Posterior vena cava (tissue), 2 donors: Measurements from ENCODE around the gene NPNT. TPM values are rescaled to one million over a fixed set of nuclear protein-coding genes. Genes with fewer than 3 reads are reported as not detected.
A peak's percentile ranks its signal among the peaks of the same experiment; 100 is the strongest.
"Not testable (repeated sequence)": the region's sequence is repeated elsewhere in the genome, so short reads cannot be mapped to it uniquely, and the experiment has no call there.

Experiments
- DNase-seq: peaks from one replicate; pipeline ENCODE4 v3.0.0-alpha.2; 2020; ENCODE audit warnings: low spot score
- intact Hi-C, 2 donors: fragments of 100-400 bp; cut with DNase I; formaldehyde crosslinking; loops; one replicate each; pipeline versions ENCODE4 v1.14.1 to v1.14.2; 2022 to 2023
- long read RNA-seq, 2 donors: library from polyadenylated mRNA; unstranded; transcript quantifications; one replicate each; pipeline ENCODE4 v2.0.0, GENCODE V29; 2020 to 2021
- total RNA-seq, 2 donors: library from RNA; stranded (reverse); fragmentation: NEBNext Ultra II Directional; extraction: Animal tissue kit (Norgen Biotek cat#: 25700); gene quantifications; one replicate each; pipeline ENCODE4 v1.2.1, GENCODE V29; 2021
- donor health status: DM: yes; HTN: yes; CAD: no.
- donor health status: DM: yes; HTN: yes; CAD: no.

The NPNT gene, protein sequence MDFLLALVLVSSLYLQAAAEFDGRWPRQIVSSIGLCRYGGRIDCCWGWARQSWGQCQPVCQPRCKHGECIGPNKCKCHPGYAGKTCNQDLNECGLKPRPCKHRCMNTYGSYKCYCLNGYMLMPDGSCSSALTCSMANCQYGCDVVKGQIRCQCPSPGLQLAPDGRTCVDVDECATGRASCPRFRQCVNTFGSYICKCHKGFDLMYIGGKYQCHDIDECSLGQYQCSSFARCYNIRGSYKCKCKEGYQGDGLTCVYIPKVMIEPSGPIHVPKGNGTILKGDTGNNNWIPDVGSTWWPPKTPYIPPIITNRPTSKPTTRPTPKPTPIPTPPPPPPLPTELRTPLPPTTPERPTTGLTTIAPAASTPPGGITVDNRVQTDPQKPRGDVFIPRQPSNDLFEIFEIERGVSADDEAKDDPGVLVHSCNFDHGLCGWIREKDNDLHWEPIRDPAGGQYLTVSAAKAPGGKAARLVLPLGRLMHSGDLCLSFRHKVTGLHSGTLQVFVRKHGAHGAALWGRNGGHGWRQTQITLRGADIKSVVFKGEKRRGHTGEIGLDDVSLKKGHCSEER
- total RNA-seq: 100 to 1,000 TPM; 106 to 152 TPM
- long read RNA-seq, donor 1, full-length matches to known transcripts: 15 of 25 reads
- long read RNA-seq, donor 1, partial matches to known transcripts: 4 of 25 reads
- long read RNA-seq, donor 1, other reads (novel, unspliced or antisense): 6 of 25 reads
- long read RNA-seq, donor 2, full-length matches to known transcripts: 11 of 39 reads
- long read RNA-seq, donor 2, partial matches to known transcripts: 16 of 39 reads
- long read RNA-seq, donor 2, other reads (novel, unspliced or antisense): 12 of 39 reads

DNA sequence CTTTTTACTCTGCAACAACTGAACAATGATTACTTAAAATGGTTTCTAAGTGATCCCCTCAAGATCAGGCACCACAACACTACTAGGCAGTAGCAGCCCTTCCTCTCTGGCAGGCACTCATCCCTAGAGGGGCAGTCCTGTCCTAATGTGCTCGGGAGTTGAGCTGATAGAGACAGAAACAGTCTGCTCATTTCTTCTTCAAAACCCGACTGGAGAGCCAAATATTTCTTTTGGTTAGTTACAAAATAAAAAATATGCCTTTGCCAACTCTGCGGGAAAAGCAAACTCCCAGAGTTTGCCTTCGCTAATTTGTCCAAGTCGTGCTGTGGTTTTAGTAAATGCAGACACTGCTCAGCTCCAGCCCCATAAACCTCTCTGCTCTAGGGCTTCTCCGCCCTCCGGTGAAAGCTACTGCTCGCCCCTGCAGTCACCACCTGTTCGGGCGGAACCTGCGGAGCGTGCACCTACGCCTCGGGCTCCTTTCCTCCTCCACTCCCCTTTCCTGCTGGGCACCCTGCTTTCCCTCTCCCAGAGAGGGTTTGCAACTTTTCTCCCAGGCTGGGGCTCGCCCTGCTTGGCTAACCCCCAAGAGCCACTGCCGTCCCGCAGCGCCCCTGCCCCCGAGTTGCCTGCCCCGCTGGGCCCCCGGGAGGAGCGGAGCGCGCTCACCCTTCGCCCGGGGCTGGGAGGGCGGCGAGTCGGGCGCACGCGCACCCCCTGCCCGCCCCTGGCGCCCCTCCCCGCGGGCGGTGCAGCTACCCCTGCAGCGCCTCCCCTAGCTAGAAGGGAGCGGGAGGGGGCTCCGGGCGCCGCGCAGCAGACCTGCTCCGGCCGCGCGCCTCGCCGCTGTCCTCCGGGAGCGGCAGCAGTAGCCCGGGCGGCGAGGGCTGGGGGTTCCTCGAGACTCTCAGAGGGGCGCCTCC lies at the start of gene NPNT:
TSS of gene NPNT (plus strand) at position 812 of the 923 bp plus-strand sequence. CDS start 182 bp downstream, outside the sequence.
- intact Hi-C loops: no loop called here
- peak; percentile 72 for DNase-seq

DNA sequence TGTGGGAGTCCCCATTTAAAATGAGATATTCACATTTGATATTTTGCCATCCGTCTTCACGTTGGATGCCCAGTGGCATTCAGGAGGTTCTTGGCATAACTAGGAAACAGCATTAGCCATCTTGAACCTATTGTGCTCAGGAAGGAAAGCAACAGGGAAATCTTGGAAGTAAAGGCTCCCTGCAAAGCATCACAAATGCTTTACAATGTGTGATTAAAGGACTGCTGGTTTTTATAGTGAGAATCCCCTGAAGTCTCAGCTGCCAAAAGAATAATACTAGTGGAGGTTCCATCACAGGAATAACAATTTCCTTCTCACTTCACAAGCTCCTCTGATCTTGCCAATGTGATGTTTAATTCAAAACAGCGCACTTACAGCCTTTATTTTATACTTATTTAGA lies 49.7 kb upstream of the NPNT start:
- DNase-seq: no peak
- intact Hi-C loops: loop anchor here in 1 of 2 donors (10.0 kb wide), 1 partner anchor 831 kb away; no protein-coding TSS in a partner anchor

DNA sequence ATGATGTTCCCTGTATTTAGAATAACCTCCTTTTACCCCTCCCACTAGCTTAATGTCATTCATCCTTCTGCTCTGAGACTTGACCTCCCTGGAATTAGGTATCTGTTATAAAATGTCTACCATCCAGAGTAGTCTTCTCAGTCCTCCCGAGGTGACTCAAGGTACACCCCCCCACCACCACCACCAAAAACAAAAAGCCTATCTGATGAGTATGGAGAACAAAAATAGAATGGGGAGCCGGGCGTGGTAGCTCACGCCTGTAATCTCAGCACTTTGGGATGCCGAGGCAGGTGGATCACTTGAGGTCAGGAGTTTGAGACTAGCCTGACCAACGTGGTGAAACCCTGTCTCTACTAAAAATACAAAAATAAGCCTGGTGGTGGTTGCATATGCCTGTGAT lies 46.9 kb upstream of the NPNT start:
- DNase-seq: not testable (repeated sequence)
- intact Hi-C loops: loop anchor here in 1 of 2 donors (10.0 kb wide), 1 partner anchor 834 kb away; no protein-coding TSS in a partner anchor

DNA sequence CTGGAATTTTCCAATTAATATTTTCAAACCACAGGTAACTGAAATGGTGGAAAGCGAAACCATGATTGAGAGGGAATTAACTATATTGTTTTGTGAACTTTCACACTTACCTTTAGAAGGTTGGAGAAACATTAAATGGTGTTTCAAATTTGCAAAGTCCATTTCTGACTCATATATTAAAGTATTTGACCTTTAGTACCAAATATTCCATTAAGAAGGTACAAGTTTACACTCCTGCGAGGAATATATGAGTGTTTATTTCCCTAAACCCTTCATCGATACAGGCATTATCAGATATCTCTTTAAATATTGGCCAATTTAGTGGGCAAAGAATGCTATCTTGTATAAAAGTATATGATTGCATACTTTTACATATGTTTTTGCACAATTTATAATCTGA lies 44.1 kb upstream of the NPNT start:
- intact Hi-C loops: no loop called here
- DNase-seq: no peak

DNA sequence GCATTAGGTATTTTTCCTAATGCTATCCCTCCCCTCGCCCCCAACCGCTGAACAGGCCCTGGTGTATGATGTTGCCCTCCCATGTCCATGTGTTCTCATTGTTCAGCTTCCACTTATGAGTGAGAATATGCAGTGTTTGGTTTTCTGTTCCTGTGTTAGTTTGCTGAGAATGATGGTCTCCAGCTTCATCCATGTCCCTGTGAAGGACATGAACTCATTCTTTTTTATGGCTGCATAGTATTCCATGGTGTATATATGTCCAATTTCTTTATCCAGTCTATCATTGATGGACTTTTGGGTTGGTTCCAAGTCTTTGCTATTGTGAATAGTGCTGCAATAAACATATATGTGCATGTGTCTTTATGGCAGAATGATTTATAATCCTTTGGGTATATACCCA lies 43.0 kb upstream of the NPNT start:
- intact Hi-C loops, DNase-seq: not testable (repeated sequence)

DNA sequence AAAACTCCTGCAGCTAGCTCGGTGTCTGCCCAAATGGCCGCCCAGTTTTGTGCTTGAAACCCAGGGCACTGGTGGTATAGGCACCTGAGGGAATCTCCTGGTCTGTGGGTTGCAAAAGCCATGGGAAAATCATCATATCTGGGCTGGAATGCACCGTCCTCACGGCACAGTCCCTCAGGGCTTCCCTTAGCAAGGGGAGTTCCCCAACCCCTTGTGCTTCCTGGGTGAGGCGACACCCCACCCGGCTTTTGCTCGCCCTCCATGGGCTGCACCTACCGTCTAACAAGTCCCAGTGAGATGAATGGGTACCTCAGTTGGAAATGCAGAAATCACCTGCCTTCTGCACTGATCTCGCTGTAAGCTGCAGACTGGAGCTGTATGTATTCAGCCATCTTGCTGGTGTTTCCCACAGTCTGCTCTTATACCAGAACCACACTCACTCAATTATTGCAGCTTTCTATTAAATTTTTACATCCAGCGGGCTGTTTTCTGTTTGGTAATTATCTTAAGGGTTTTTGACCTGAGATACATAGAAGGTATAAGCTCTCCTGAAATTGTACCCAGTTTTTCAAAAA lies 36.7 kb upstream of the NPNT start:
- intact Hi-C loops: no loop called here
- DNase-seq: no peak

DNA sequence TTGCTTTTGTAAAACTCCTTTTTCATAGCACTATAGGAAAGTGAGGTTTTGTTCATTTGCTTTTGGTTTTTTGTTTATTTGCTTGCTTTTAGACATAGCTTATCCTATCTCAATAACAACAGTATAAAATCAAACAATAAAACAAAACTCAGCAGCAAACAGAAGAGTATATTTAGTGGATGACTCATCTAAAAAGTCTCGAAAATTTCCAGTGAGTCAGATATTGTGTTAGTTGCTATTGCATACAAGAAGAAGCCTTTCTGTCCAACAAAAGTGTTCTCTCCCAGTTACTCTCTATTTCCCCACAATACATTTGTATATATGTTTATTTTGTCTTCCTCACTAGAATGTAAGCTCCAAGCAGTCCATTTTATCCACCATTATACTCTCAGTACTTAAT lies 36.0 kb upstream of the NPNT start:
- no peak for DNase-seq
- intact Hi-C loops: no loop called here

DNA sequence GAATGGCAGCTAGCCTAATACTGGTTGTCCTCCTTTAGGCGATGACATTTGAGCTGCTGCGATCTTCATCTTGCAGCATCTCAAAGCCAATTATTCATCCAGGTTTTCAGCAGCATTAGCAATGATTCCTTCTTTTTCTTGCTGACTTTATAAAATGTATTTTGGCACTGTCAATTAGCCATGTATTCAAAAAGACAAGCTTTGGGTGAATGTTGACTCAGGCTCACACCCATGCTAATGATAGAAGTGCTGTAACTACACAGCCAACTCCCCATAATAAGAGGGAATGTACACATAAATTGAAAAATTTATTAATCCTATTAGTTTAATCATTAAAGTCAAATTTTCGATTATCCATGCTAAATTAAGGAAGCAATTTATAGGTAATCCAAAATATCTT lies 24.3 kb upstream of the NPNT start:
- intact Hi-C loops: no loop called here
- no peak for DNase-seq

DNA sequence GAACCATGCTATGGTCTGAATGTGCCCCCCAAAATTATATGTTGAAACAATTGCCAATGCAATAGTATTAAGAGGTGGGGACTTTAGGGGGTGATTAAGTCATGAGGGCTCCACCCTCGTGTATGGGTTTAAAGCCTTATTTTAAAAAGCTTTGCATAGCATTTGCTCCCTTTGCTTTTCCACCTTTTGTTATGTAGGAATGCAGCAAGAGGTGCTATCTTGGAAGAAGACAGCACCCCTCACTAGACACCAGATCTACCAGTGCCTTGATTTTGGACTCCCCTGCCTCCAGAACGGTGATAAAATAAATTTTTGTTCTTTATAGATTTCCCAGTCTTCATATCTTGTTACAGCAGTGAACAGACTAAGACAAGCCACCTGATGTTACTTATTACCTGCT lies 23.3 kb upstream of the NPNT start:
- no peak for DNase-seq
- intact Hi-C loops: no loop called here

DNA sequence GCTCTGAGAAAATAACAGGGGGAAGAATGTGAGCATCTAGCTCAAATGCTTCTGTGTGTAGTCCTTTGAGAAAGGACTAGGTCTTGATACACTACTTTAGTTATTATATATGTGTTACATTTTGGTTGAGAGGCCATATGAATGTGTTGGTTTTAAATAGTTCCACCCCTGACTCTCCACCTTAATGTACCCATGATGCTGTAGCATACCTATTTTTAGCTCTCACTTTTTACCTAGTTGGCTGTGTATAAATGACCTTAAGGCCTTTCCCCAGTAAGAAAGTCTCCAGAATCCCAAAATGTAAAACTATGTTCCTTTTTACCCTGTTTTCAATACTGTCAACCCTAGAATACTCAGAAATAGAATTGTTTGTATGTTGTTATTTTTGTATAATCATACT lies 20.0 kb upstream of the NPNT start:
- intact Hi-C loops: no loop called here
- no peak for DNase-seq

DNA sequence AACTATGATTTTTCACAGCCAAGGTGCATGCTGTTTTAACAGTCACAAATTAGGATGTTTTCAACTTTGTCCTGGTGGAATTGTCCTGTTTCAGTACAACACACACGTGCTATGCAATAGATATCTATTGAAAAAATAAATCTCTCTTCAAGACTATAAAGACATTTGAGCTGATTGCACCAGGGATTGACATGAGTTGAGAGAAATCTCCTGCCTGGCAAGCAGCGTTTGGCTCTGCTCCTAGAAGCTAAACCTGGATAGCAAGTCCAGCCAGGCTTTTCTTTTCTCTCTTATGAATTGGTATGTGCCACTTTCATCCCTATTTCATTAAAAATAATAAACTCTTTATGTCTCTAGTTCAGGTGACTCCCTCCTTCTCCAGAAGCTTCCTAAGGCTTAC lies 16.6 kb upstream of the NPNT start:
- DNase-seq: no peak
- intact Hi-C loops: no loop called here

DNA sequence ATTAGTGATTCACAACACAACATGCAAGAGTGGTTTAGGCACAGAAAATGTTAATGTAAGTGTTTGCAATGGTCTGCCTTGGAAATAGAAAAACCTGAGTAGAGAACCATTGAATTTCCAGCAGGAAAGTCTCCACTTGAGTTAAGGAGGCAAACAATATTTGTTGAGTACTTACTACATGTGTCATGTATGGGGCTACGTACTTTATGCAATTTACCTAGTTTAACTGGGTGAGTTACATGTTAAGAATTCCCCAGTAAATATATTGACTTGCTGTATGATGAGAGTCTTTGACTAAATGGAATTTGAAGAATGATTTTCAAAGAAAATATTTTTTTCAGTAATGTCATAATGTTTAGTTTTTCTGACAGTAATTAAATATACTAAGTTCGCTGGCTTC lies 7.8 kb upstream of the NPNT start:
- intact Hi-C loops: no loop called here
- no peak for DNase-seq

DNA sequence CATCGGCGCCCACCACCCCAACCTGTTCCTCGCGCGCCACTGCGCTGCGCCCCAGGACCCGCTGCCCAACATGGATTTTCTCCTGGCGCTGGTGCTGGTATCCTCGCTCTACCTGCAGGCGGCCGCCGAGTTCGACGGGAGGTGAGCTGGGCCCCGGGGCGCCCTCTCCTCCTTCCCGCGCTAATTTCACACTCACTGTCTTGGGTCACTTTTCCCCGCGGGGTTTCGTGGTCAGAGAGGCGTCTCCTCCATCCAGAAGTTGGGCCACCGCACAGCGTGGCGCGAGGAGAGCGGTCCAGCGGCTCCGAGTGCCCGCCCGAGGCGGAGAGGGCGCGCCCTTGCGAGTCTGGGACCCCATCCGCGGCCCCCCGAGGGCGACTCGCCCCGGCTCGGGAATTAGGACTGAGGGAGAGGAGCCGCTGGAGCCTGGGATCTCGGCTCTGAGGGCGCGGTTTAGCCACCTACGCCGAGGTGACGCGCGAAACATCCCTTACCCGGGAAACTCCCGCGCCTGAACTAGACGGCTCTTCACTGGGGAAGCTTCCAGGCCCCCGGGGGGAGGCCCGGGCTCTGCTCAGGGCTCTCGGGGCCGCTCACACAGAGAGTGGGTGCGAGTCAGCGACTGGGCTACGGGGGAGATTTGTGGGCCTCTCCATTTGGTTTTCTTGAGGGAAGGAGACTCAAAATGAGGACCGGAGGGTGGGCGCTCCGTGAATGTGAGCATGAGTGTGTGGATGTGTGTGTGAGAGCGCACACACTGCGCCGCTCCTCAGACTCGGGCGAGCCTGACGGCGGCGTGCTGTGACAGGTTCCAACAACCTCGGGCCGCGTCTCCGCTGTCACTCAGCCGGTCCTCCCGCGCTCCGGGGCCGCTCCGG lies 551 bp downstream of the NPNT start:
- intact Hi-C loops: no loop called here
- peak; percentile 81 for DNase-seq

DNA sequence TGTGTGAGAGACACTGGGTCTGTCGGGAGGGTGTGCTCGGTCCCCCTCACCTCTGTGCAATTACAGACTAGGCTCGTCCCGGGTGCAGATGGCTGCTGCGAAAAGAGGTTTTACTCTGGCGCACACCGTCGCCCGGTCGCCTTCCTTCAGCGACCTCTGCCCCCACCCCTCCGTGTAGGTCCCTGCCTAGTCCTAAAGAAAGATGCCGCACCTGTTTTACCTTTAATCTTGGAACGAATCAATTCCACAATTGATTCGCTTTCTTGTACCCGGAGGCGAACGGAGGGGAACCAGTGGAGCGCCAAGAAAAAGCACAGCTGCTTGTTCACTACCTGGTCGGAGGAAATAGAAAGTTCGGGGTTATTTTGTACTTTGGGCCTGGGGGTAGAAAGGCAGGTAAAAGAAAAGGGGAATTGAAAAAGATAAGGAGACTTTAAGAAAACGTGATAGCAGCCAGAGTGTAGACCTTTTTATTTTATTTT lies 1.2 kb downstream of the NPNT start:
- DNase-seq: no peak
- intact Hi-C loops: no loop called here

DNA sequence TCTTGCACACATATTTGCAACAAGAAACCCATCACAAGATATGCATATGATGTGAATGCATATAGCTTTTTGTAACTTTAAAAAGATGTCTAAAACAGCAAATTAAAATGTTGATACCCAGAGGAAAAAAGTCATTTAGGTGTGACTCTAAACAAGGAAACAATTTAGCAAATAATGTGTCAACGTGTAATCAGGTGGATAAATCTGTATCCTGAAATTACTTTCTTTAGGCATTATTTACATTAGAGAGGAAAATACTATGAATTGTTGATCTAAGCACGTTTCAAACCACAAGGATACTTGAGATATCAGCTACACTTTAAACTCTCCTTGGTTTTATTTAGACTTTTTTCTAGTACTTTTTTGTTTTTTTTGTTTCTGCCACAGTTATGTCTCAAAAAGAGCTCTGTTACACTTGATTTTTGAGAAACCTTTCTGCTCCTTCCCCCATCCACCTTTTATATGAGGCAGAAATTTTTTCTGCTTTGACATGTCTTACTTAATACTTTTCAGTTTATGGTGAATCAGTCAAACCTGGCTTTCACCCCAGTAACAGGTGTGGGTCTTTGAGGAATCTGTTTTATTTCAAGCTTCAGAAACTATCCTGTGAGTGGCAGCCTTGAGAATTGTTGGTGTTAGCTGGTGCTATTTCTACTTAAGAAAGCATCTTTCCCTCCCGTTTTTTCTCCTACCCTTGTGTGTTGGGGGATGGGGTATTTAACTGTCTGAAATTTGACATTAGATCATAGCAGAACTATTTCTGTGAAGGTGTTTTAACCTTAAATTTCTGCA lies 1.9 kb downstream of the NPNT start:
- no peak for DNase-seq
- intact Hi-C loops: no loop called here

DNA sequence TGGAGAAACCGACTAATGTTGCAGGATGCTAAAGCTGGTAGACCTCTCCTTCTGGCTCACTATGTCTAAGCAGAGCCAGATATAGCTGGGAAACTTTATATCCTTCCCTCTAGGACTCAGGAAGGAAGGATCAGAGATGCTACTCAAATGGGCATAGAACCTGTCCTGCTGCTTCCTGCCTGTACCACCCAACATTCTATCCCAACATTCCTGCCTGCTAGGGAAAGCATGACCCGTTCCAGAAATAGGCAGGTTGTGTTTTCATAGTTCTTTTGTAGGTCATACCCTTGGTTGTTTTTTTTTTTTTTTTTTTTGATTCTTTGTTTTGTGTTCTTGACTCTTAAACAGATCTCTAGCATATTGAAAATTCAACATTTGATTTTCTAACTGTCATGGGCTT lies 5.3 kb downstream of the NPNT start:
- DNase-seq: no peak

DNA sequence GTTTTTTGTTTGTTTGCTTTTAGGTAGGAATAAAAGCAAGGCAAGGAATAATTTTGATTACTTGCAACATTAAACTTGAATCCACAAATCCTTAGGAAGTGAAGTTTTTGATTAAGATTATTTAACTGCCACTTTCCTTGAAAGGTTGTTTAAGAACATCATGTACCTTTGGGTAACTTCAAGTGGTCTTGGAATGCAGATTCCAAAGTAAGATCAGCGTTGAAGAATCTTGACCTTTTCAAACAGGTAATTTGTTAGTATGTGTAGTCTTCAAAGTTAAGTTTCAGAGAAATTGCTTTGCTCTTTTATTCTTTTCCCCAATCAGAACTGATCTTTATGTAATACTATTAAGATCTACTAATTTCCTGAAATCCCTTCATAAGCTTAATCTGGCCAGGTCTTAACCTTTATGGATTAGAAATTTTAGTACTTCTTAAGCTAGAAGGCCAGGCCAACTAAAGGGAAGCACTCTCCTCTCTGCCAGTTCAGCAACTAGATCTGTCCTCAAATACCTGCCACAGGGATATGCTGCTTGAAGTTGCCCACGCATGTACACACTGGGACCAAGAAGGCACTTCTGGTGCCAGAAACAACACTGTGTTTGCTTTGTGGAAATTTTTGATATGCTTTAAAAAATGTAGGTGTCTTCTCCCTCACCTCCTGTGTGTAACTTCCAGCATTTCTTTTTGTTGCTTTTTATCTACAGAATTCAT lies 7.4 kb downstream of the NPNT start:
- DNase-seq: no peak
- intact Hi-C loops: no loop called here

More for the DNA sequence above, 5.3 kb downstream of the NPNT start:
- intact Hi-C loops: no loop called here
